ENCODE measurements around the gene RAI1.

RAI1 gene

GRCh38 chr17:17849845-17850373, 168.7 kb downstream of the RAI1 start:
- no peaks in the 10 kb centered on the region for H3K79me2 ChIP-seq
- no peak overlapping the region for H2AFZ ChIP-seq
- H3K9me3 ChIP-seq (ENCODE audit: control insufficient read depth, low read length), result no peaks in the 10 kb centered on the region
- H3K4me3 ChIP-seq (ENCODE audit: low read depth, low read length), result no peak overlapping the region
- H3K4me1 ChIP-seq, result no peaks in the 10 kb centered on the region
- H3K27ac ChIP-seq, result no peak overlapping the region
- no peak overlapping the region for H3K9ac ChIP-seq
- no peak for TF ChIP-seq CTCF (IDR thresholded peaks at IDR 0.05)
- H3K27me3 ChIP-seq (ENCODE audit: control insufficient read depth, insufficient read depth, low read length), result no peaks in the 10 kb centered on the region
- H3K4me2 ChIP-seq (ENCODE audit: low read length), result no peak overlapping the region
- H3K36me3 ChIP-seq (ENCODE audit: control insufficient read depth, insufficient read depth, low read length), result no peaks in the 10 kb centered on the region

- Histone ChIP-seq H3K36me3 (ENCODE audit: control insufficient read depth, insufficient read depth, low read length) (no peaks in the 10 kb centered on the region), H3K79me2 (no peaks in the 10 kb centered on the region), H3K9ac (no peak overlapping the region), H3K4me1 (no peaks in the 10 kb centered on the region), H3K27ac (no peak overlapping the region), H3K4me3 (ENCODE audit: low read depth, low read length) (no peak overlapping the region), H3K9me3 (ENCODE audit: control insufficient read depth, low read length) (no peaks in the 10 kb centered on the region), H3K4me2 (ENCODE audit: low read length) (no peak overlapping the region), H3K27me3 (ENCODE audit: control insufficient read depth, insufficient read depth, low read length) (no peaks in the 10 kb centered on the region), H2AFZ (no peak overlapping the region)
- TF ChIP-seq CTCF (IDR thresholded peaks at IDR 0.05), result no peak
Measured at GRCh38 chr17:17851103-17852002, 170.1 kb downstream of the RAI1 start.

- Histone ChIP-seq H3K9ac (no peak overlapping the region), H3K4me3 (ENCODE audit: low read depth, low read length) (no peak overlapping the region), H3K79me2 (no peaks in the 10 kb centered on the region), H3K4me1 (no peaks in the 10 kb centered on the region), H2AFZ (no peak overlapping the region), H3K36me3 (ENCODE audit: control insufficient read depth, insufficient read depth, low read length) (no peaks in the 10 kb centered on the region), H3K4me2 (ENCODE audit: low read length) (no peak overlapping the region), H3K27ac (no peak overlapping the region), H3K27me3 (ENCODE audit: control insufficient read depth, insufficient read depth, low read length) (no peaks in the 10 kb centered on the region), H3K9me3 (ENCODE audit: control insufficient read depth, low read length) (no peaks in the 10 kb centered on the region)
- TF ChIP-seq CTCF (IDR thresholded peaks at IDR 0.05), result no peak
Measured at GRCh38 chr17:17852930-17853329, 171.7 kb downstream of the RAI1 start.

GRCh38 chr17:17853811-17854447, 172.7 kb downstream of the RAI1 start:
- Histone ChIP-seq H3K79me2 (no peaks in the 10 kb centered on the region), H3K9me3 (ENCODE audit: control insufficient read depth, low read length) (no peaks in the 10 kb centered on the region), H2AFZ (no peak overlapping the region), H3K4me3 (ENCODE audit: low read depth, low read length) (no peak overlapping the region), H3K27me3 (ENCODE audit: control insufficient read depth, insufficient read depth, low read length) (no peaks in the 10 kb centered on the region), H3K4me1 (no peaks in the 10 kb centered on the region), H3K9ac (no peak overlapping the region), H3K4me2 (ENCODE audit: low read length) (no peak overlapping the region), H3K27ac (no peak overlapping the region), H3K36me3 (ENCODE audit: control insufficient read depth, insufficient read depth, low read length) (no peaks in the 10 kb centered on the region)
- no peak for TF ChIP-seq CTCF (IDR thresholded peaks at IDR 0.05)
